RWPE1 (cell line): ENCODE results near the gene ADAMTS16.

Experiments
- CTCF ChIA-PET: fragments of 350-600 bp; sonication (Branson Sonifier 250); formaldehyde crosslinking; extraction: SDS; loops from one replicate; lab custom pipeline; 2021; lab: Yijun Ruan, JAX
- POLR2A ChIA-PET: fragments of 400-600 bp; formaldehyde crosslinking; extraction: SDS; loops from one replicate; lab custom pipeline; 2020; ENCODE audit warnings: antibody characterized with exemption; ENCODE audit not compliant: low non-redundant PET; lab: Yijun Ruan, JAX
- DNase-seq: peaks from one replicate; pipeline ENCODE4 v3.0.0; 2012; ENCODE audit warnings: low spot score
- H3K27ac ChIP-seq: fragments of 450-650 bp; 2 replicates; pipeline ENCODE4 v1.5.1; 2017
- CTCF ChIP-seq: fragments of 450-650 bp; conservative IDR thresholded peaks from 2 replicates; pipeline ENCODE4 v1.5.1; 2017; ENCODE audit warnings: low read depth, mild to moderate bottlenecking

ADAMTS16 gene

GRCh38 chr5:5221724-5222123, 81.6 kb downstream of the ADAMTS16 start:
- no peak for DNase-seq
- POLR2A ChIA-PET: no interaction called here
- no peak for TF ChIP-seq CTCF
- CTCF ChIA-PET: no interaction called here
- no peak overlapping the region for H3K27ac ChIP-seq

GRCh38 chr5:5231576-5231975, 91.4 kb downstream of the ADAMTS16 start:
- no peak for TF ChIP-seq CTCF
- ChIA-PET POLR2A (no interaction called here), CTCF (no interaction called here)
- no peak overlapping the region for H3K27ac ChIP-seq
- DNase-seq: no peak

- no peak for DNase-seq
- H3K27ac ChIP-seq: no peak overlapping the region
- no peak for TF ChIP-seq CTCF
- ChIA-PET POLR2A (no interaction called here), CTCF (interaction anchor here (0.6 kb wide), 1 partner anchor 72 kb away, joined by 3 read pairs; no protein-coding TSS in a partner anchor)
These were observed 94.8 kb downstream of the ADAMTS16 start for GRCh38 chr5:5234912-5235311.

- ChIA-PET CTCF (no interaction called here), POLR2A (no interaction called here)
- no peak overlapping the region for H3K27ac ChIP-seq
- TF ChIP-seq CTCF: no peak
- DNase-seq: no peak
These were observed 95.6 kb downstream of the ADAMTS16 start for GRCh38 chr5:5235685-5236084.

- no peak for TF ChIP-seq CTCF
- H3K27ac ChIP-seq: no peak overlapping the region
- ChIA-PET POLR2A (no interaction called here), CTCF (no interaction called here)
- DNase-seq: no peak
These were observed 99.1 kb downstream of the ADAMTS16 start for GRCh38 chr5:5239191-5239590.

GRCh38 chr5:5240234-5240633, 100.1 kb downstream of the ADAMTS16 start:
- DNase-seq: no peak
- TF ChIP-seq CTCF: no peak
- ChIA-PET CTCF (no interaction called here), POLR2A (no interaction called here)
- no peak overlapping the region for H3K27ac ChIP-seq

GRCh38 chr5:5242056-5242455, 101.9 kb downstream of the ADAMTS16 start:
- ChIA-PET POLR2A (no interaction called here), CTCF (interaction anchor here (1.1 kb wide), 1 partner anchor 16 kb away, joined by 3 read pairs; no protein-coding TSS in a partner anchor)
- no peak overlapping the region for H3K27ac ChIP-seq
- TF ChIP-seq CTCF: no peak
- no peak for DNase-seq
